Fibroblast of lung (primary cell): ENCODE results near the gene PLPP7. TPM values are rescaled to one million over a fixed set of nuclear protein-coding genes. Genes with fewer than 3 reads are reported as not detected.

Experiments used
- DNase-seq, 2 donors: peaks; one replicate each; pipeline versions ENCODE4 v3.0.0 to v3.0.0-alpha.2; 2010; ENCODE audit warnings: low read depth in 2 of 2
- H2AFZ ChIP-seq: 2 replicates; pipeline ENCODE4 v1.5.1; 2012; ENCODE audit warnings: low read length, control low read depth, inconsistent platforms
- H3K27ac ChIP-seq: 2 replicates; pipeline ENCODE4 v1.5.1; 2011; ENCODE audit warnings: low read length, control low read depth; ENCODE audit not compliant: insufficient read depth
- H3K27me3 ChIP-seq: 2 replicates; pipeline ENCODE4 v1.5.1; 2011; ENCODE audit warnings: mild to moderate bottlenecking, low read length; ENCODE audit not compliant: control insufficient read depth, insufficient read depth
- H3K36me3 ChIP-seq: 2 replicates; pipeline ENCODE4 v1.5.1; 2011; ENCODE audit warnings: low read length; ENCODE audit not compliant: control insufficient read depth, insufficient read depth
- H3K4me1 ChIP-seq: 2 replicates; pipeline ENCODE4 v1.5.1; 2011; ENCODE audit warnings: low read length; ENCODE audit not compliant: control insufficient read depth, insufficient read depth; ENCODE audit errors: extremely low read depth
- H3K4me2 ChIP-seq: 2 replicates; pipeline ENCODE4 v1.5.1; 2011; ENCODE audit warnings: low read length, control low read depth; ENCODE audit not compliant: insufficient read depth; ENCODE audit errors: extremely low read depth
- H3K4me3 ChIP-seq, 4 experiments: fragments of 200-600 bp in 1 of 4; sonication (generic) in 1 of 4; replicated peaks in 1 of 4; 2 replicates each; pipeline ENCODE4 v1.5.1; 2011 to 2016; ENCODE audit warnings: low read length in 4 of 4, low read depth in 3 of 4, mild to moderate bottlenecking in 3 of 4, control low read depth in 2 of 4, inconsistent platforms in 1 of 4, mixed read lengths in 1 of 4; ENCODE audit not compliant: insufficient read depth in 1 of 4; ENCODE audit errors: control extremely low read depth in 1 of 4
- H3K79me2 ChIP-seq: 2 replicates; pipeline ENCODE4 v1.5.1; 2012; ENCODE audit warnings: mild to moderate bottlenecking, low read length, inconsistent platforms; ENCODE audit not compliant: control insufficient read depth, insufficient read depth
- H3K9ac ChIP-seq: 2 replicates; pipeline ENCODE4 v1.5.1; 2011; ENCODE audit warnings: mild to moderate bottlenecking, low read length, control low read depth; ENCODE audit not compliant: insufficient read depth
- H3K9me3 ChIP-seq: 2 replicates; pipeline ENCODE4 v1.5.1; 2012; ENCODE audit warnings: low read depth, low read length; ENCODE audit not compliant: control insufficient read depth, insufficient read depth
- H4K20me1 ChIP-seq: 2 replicates; pipeline ENCODE4 v1.5.1; 2011; ENCODE audit warnings: low read length; ENCODE audit not compliant: control insufficient read depth, insufficient read depth; ENCODE audit errors: extremely low read depth
- CTCF ChIP-seq, 2 donors: IDR thresholded peaks in 1 of 2; conservative IDR thresholded peaks in 1 of 2; 1 replicate in 1 of 2; 2 replicates in 1 of 2; pipeline ENCODE4 v1.5.1; 2011 to 2012; ENCODE audit warnings: low read length in 2 of 2, control low read depth in 1 of 2, inconsistent platforms in 1 of 2, low read depth in 1 of 2, mild to moderate bottlenecking in 1 of 2
- EZH2 ChIP-seq: IDR thresholded peaks from 2 replicates; pipeline ENCODE4 v1.5.1; 2012; ENCODE audit warnings: low read length, control low read depth, mild to moderate bottlenecking; ENCODE audit errors: missing control alignments
- polyA plus RNA-seq, 2 donors: library from polyadenylated mRNA; depleted of rRNA in 1 of 2; stranded (reverse) in 1 of 2; unstranded in 1 of 2; fragments of >200 nt; gene quantifications; 2 replicates each; pipeline ENCODE4 v1.2.1, GENCODE V29; 2011 to 2012; ENCODE audit warnings: missing spikeins in 1 of 2
- total RNA-seq: library from RNA; depleted of rRNA; stranded (reverse); fragments of >200 nt; gene quantifications from 2 replicates; pipeline ENCODE4 v1.2.1, GENCODE V29; 2014

PLPP7 gene
- total and polyA plus RNA-seq, 2 donors (not counting 1 experiment from before 2014, with no cell fraction given), result 3.0 to 9.4 TPM

DNA sequence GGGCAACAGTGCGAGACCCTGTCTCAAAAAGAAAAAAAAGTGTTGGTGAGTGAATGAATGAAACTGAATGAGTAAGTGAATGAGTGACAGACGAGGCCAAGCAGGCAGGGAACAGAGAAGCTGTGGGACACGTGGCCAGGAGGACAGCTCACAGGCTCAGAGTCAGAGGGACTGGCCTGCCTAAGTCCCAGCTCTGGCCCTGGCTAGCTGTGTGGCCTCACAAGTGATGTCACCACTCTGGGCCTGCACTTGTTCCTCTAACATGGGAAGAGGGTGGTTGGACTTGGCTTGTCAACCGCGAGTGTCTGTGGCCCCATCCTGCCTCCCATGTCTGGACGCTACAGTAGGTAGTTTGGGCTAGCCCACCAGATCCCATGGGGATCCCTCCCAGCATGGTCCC is 4.7 kb upstream of the PLPP7 start:
- Histone ChIP-seq H3K36me3 (no peaks in the 10 kb centered on the region), H3K27ac (no peak overlapping the region), H3K27me3 (peaks cover 30% of the 10 kb centered on the region), H3K9me3 (no peaks in the 10 kb centered on the region), H4K20me1 (no peaks in the 10 kb centered on the region), H3K79me2 (no peaks in the 10 kb centered on the region), H3K4me1 (peaks cover 2% of the 10 kb centered on the region), H3K4me2 (no peak overlapping the region), H2AFZ (no peak overlapping the region), H3K9ac (no peak overlapping the region), H3K4me3 (no peak overlapping the region)
- DNase-seq, result no peak
- TF ChIP-seq CTCF (conservative IDR thresholded peaks at IDR 0.05 in 1 of 2, IDR thresholded peaks at IDR 0.05 in 1 of 2; ENCODE audit: low read depth in 1 of 2, low read length in 2 of 2) (no peak), EZH2 (no peak)

- no peaks in the 10 kb centered on the region for H3K36me3 ChIP-seq
- no peak overlapping the region for H2AFZ ChIP-seq
- H3K27me3 ChIP-seq, result peaks cover 7% of the 10 kb centered on the region
- no peak overlapping the region for H3K9ac ChIP-seq
- peaks cover 2% of the 10 kb centered on the region for H3K4me1 ChIP-seq
- no peaks in the 10 kb centered on the region for H3K79me2 ChIP-seq
- no peak overlapping the region for H3K4me3 ChIP-seq
- DNase-seq, result no peak
- TF ChIP-seq CTCF (conservative IDR thresholded peaks at IDR 0.05 in 1 of 2, IDR thresholded peaks at IDR 0.05 in 1 of 2; ENCODE audit: low read depth in 1 of 2, low read length in 2 of 2) (no peak), EZH2 (no peak)
- H3K27ac ChIP-seq, result no peak overlapping the region
- H3K9me3 ChIP-seq, result no peaks in the 10 kb centered on the region
- H4K20me1 ChIP-seq, result no peaks in the 10 kb centered on the region
- H3K4me2 ChIP-seq, result no peak overlapping the region
These were observed 2.2 kb upstream of the PLPP7 start for GRCh38 chr9:131287359-131287758.

DNA sequence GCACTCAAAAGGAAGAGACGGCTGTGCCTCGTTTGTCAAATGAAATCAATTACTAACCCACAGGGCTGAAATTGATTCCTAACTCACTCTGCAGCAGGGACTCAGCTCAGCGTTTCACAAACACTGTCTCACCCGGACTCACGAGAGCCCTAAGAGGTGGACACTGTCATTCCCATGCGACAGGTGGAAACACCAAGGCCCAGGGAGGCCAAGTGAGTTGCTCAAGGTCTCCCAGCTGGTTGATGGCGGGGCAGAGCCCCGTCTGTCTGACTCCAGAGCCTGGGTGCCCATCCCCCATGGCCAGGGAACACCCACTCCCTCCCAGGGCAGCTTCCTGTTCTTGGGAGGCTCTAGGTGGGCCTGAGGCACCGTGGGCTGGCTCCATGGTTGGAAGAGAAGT is 1.3 kb upstream of the PLPP7 start:
- Histone ChIP-seq H2AFZ (no peak overlapping the region), H4K20me1 (no peaks in the 10 kb centered on the region), H3K79me2 (no peaks in the 10 kb centered on the region), H3K27me3 (peaks cover 2% of the 10 kb centered on the region), H3K9ac (no peak overlapping the region), H3K4me2 (no peak overlapping the region), H3K4me1 (peaks cover 2% of the 10 kb centered on the region), H3K4me3 (no peak overlapping the region), H3K9me3 (no peaks in the 10 kb centered on the region), H3K36me3 (no peaks in the 10 kb centered on the region), H3K27ac (no peak overlapping the region)
- TF ChIP-seq CTCF (conservative IDR thresholded peaks at IDR 0.05 in 1 of 2, IDR thresholded peaks at IDR 0.05 in 1 of 2; ENCODE audit: low read depth in 1 of 2, low read length in 2 of 2) (no peak), EZH2 (no peak)
- no peak for DNase-seq
